ENCODE data around the gene ZNF644. TPM values are rescaled to one million over a fixed set of nuclear protein-coding genes. Genes with fewer than 3 reads are reported as not detected.

ZNF644 gene
- total RNA-seq, 1 donor from 2014 or later = 177 TPM

GRCh38 chr1:90876101-90876500 lies 145.7 kb downstream of the ZNF644 start:
- Histone ChIP-seq H2AFZ (replicated peaks) (no peak overlapping the region), H4K20me1 (ENCODE audit: low read depth) (no peaks in the 10 kb centered on the region), H3K27ac (no peak overlapping the region), H3K4me2 (no peak overlapping the region), H3K4me3 (no peak overlapping the region), H3K36me3 (no peaks in the 10 kb centered on the region), H3K27me3 (no peaks in the 10 kb centered on the region), H3K9me3 (ENCODE audit: low read depth) (peaks cover 21% of the 10 kb centered on the region), H3K9ac (no peak overlapping the region), H3F3A (ENCODE audit: low read depth) (no peaks in the 10 kb centered on the region), H3K4me1 (no peaks in the 10 kb centered on the region), H3K79me2 (ENCODE audit: low read depth) (no peaks in the 10 kb centered on the region)
- Mint-ChIP-seq H3K4me1 (no peaks in the 10 kb centered on the region), H3K9me3 (peaks cover 30% of the 10 kb centered on the region), H3K36me3 (no peaks in the 10 kb centered on the region), H3K4me3 (no peak overlapping the region), H3K27ac (no peak overlapping the region), H3K27me3 (ENCODE audit: insufficient read depth, low read depth) (peaks cover 5% of the 10 kb centered on the region)
- no peak for DNase-seq (ENCODE audit: low spot score)
- TF ChIP-seq EZH2 (IDR thresholded peaks at IDR 0.05) = no peak
- TF ChIP-seq CTCF (IDR thresholded peaks at IDR 0.05) = no peak
- no peak for TF ChIP-seq EZH2phosphoT487 (IDR thresholded peaks at IDR 0.05)

Measured in neural progenitor cell (in vitro differentiated cells).